ENCODE results near the gene ATP1A1. TPM values are rescaled to one million over a fixed set of nuclear protein-coding genes. Genes with fewer than 3 reads are reported as not detected.

The ATP1A1 gene
- polyA plus RNA-seq, 2 of the 4 experiments (the other 2 are of a cell fraction), result 119 to 171 TPM

DNA sequence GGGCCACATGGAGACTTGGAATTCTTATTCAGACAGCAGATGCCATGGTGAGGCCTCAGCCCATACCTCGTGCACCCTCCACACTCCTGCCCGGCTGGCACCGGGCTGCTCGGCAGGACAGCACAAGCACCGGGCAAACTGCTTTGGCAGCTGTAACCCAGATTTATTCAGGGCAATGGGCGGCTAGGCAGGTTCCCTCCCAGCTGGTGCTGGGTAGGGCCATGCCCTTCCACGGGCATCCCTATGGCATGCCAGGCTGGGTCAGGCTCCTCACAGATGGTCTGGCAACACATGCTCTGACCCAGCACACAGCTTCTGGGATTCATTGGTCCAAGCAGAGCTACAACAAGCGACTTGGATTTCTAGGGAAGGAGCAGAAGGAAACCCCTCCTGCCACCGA, 53.4 kb downstream of the ATP1A1 start:
- no peak for ATAC-seq
- ChIA-PET POLR2A (no interaction called here), CTCF (no interaction called here)
- no peak for DNase-seq (ENCODE audit: low read depth in 1 of 2, low spot score in 1 of 2)
- TF ChIP-seq RAD21 (conservative IDR thresholded peaks at IDR 0.05 in 1 of 2, IDR thresholded peaks at IDR 0.05 in 1 of 2) (no peak), NPAS2 (CRISPR knock-in tag; IDR thresholded peaks at IDR 0.05; ENCODE audit: borderline replicate concordance) (no peak), CEBPB (IDR thresholded peaks at IDR 0.05) (no peak), ELK1 (IDR thresholded peaks at IDR 0.05; ENCODE audit: low read depth, low read length) (no peak), KDM5A (IDR thresholded peaks at IDR 0.05) (no peak), PHF8 (IDR thresholded peaks at IDR 0.05; ENCODE audit: borderline replicate concordance, low read depth) (no peak), BCL3 (IDR thresholded peaks at IDR 0.05) (no peak)
- TF ChIP-seq, protein P1, sequence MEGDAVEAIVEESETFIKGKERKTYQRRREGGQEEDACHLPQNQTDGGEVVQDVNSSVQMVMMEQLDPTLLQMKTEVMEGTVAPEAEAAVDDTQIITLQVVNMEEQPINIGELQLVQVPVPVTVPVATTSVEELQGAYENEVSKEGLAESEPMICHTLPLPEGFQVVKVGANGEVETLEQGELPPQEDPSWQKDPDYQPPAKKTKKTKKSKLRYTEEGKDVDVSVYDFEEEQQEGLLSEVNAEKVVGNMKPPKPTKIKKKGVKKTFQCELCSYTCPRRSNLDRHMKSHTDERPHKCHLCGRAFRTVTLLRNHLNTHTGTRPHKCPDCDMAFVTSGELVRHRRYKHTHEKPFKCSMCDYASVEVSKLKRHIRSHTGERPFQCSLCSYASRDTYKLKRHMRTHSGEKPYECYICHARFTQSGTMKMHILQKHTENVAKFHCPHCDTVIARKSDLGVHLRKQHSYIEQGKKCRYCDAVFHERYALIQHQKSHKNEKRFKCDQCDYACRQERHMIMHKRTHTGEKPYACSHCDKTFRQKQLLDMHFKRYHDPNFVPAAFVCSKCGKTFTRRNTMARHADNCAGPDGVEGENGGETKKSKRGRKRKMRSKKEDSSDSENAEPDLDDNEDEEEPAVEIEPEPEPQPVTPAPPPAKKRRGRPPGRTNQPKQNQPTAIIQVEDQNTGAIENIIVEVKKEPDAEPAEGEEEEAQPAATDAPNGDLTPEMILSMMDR (IDR thresholded peaks at IDR 0.05), result no peak
- TF ChIP-seq, protein P2, sequence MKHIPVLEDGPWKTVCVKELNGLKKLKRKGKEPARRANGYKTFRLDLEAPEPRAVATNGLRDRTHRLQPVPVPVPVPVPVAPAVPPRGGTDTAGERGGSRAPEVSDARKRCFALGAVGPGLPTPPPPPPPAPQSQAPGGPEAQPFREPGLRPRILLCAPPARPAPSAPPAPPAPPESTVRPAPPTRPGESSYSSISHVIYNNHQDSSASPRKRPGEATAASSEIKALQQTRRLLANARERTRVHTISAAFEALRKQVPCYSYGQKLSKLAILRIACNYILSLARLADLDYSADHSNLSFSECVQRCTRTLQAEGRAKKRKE (CRISPR knock-in tag; IDR thresholded peaks at IDR 0.05; ENCODE audit: low read depth), result no peak
- no peak overlapping the region for H3K27ac ChIP-seq
- no peak overlapping the region for H3K4me2 ChIP-seq
- no peak overlapping the region for H3K4me3 ChIP-seq
- WGBS (ENCODE audit: missing lambda C conversion rate), result 62% methylated on average over 4 of the region's 9 CpGs
- H3K9me3 ChIP-seq, result no peaks in the 10 kb centered on the region
- no peaks in the 10 kb centered on the region for H3K4me1 ChIP-seq
- no peak for FAIRE-seq

- POLR2A ChIA-PET, result no interaction called here
- H3K4me1 ChIP-seq, result no peaks in the 10 kb centered on the region
- ATAC-seq (no peak), DNase-seq (ENCODE audit: low read depth in 1 of 2, low spot score in 1 of 2) (no peak), FAIRE-seq (no peak)
- no peaks in the 10 kb centered on the region for H3K9me3 ChIP-seq
- CTCF ChIA-PET, result interaction anchor here (1.3 kb wide), 1 partner anchor 290 kb away, joined by 4 read pairs; no protein-coding TSS in a partner anchor
- H3K4me2 ChIP-seq, result no peak overlapping the region
- H3K27ac ChIP-seq, result no peak overlapping the region
- TF ChIP-seq USF2 (IDR thresholded peaks at IDR 0.05), result no peak
- no peak for TF ChIP-seq TFCP2L1 (CRISPR knock-in tag; IDR thresholded peaks at IDR 0.05)
- TF ChIP-seq KDM1A (IDR thresholded peaks at IDR 0.05; ENCODE audit: low read depth), result no peak
- no peak for TF ChIP-seq CBX8 (IDR thresholded peaks at IDR 0.05)
- no peak for TF ChIP-seq POLR2AphosphoS2 (conservative IDR thresholded peaks at IDR 0.05; ENCODE audit: low read length)
- H3K4me3 ChIP-seq, result no peak overlapping the region
- 58% methylated on average over 6 of the region's 6 CpGs for WGBS (ENCODE audit: missing lambda C conversion rate)
Observed at GRCh38 chr1:116428576-116428975, 55.5 kb downstream of the ATP1A1 start.

DNA sequence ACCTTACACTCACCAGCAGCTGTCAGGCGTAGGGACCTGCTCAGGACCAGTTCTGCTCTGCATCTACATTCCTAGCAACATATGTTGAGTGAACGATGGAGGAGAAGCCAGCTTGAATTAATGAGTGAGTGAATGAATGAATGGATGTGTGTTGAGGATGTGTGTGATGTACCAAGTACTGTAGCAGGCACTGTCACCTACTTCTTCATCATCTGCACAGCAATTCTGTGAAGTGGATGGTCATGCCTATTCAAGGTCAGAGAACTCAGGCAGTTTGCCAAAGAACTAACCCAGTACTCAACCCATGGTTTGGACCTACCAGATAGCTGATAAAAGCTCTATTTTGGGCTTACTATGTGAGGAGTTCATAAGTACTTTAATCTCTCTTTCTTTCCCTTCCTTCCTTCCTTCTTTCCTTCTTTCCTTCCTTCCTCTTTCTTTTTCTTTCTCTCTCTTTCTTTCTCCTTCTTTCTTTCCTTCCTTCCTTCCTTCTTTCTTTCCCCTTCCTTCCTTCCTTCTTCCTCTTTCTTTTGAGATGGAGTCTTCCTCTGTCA, 56.9 kb downstream of the ATP1A1 start:
- DNase-seq (ENCODE audit: low read depth in 1 of 2, low spot score in 1 of 2), result no peak
- no peaks in the 10 kb centered on the region for H3K9me3 ChIP-seq
- H3K4me1 ChIP-seq, result no peaks in the 10 kb centered on the region
- no peak overlapping the region for H3K4me2 ChIP-seq
- H3K4me3 ChIP-seq, result no peak overlapping the region
- H3K27ac ChIP-seq, result no peak overlapping the region
- no peak for FAIRE-seq
- POLR2A ChIA-PET, result interaction anchor here (1.2 kb wide), 1 partner anchor 11 kb away, joined by 5 read pairs; no protein-coding TSS in a partner anchor
- ATAC-seq, result no peak
- CTCF ChIA-PET, result interaction anchor here (0.6 to 1.1 kb wide), 3 partner anchors 32 to 517 kb away, joined by 3 to 4 read pairs (median 3); no protein-coding TSS in a partner anchor
- 45% methylated on average over 2 of the region's 2 CpGs for WGBS (ENCODE audit: missing lambda C conversion rate)
- TF ChIP-seq CHD2 (IDR thresholded peaks at IDR 0.05; ENCODE audit: low read length, partially characterized antibody) (no peak), TFCP2L1 (CRISPR knock-in tag; IDR thresholded peaks at IDR 0.05) (no peak), KDM1A (IDR thresholded peaks at IDR 0.05; ENCODE audit: low read depth) (no peak), HOXB13 (CRISPR knock-in tag; IDR thresholded peaks at IDR 0.05; ENCODE audit: low read depth) (no peak), BHLHE40 (IDR thresholded peaks at IDR 0.05; ENCODE audit: low read depth, low read length) (no peak), RNF2 (IDR thresholded peaks at IDR 0.05; ENCODE audit: borderline replicate concordance, low read depth) (no peak), PHF8 (IDR thresholded peaks at IDR 0.05; ENCODE audit: borderline replicate concordance, low read depth) (no peak), CHD4 (IDR thresholded peaks at IDR 0.05; ENCODE audit: borderline replicate concordance) (no peak), ZC3H11A (IDR thresholded peaks at IDR 0.05) (no peak), MAFK (IDR thresholded peaks at IDR 0.05; ENCODE audit: partially characterized antibody) (no peak), ELK1 (IDR thresholded peaks at IDR 0.05; ENCODE audit: low read depth, low read length) (no peak), FOSB (CRISPR knock-in tag; IDR thresholded peaks at IDR 0.05) (no peak)
- TF ChIP-seq, protein P2 (CRISPR knock-in tag; IDR thresholded peaks at IDR 0.05; ENCODE audit: low read depth), result no peak
- TF ChIP-seq, protein P3, sequence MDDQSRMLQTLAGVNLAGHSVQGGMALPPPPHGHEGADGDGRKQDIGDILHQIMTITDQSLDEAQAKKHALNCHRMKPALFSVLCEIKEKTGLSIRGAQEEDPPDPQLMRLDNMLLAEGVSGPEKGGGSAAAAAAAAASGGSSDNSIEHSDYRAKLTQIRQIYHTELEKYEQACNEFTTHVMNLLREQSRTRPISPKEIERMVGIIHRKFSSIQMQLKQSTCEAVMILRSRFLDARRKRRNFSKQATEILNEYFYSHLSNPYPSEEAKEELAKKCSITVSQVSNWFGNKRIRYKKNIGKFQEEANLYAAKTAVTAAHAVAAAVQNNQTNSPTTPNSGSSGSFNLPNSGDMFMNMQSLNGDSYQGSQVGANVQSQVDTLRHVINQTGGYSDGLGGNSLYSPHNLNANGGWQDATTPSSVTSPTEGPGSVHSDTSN (IDR thresholded peaks at IDR 0.05), result no peak

Measured in A549 (cell line).